Activated CD4-positive, alpha-beta T cell treated with anti-CD3 and anti-CD28 coated beads, Interleukin-2, Interleukin-4, amounts not matched to agents 100 ng/mL and 50 ng/mL, durations not matched to agents 16 hours and 8 hours (primary cell): ENCODE data around the gene SLC1A4.
"Not testable (repeated sequence)": the region's sequence is repeated elsewhere in the genome, so short reads cannot be mapped to it uniquely, and the experiment has no call there.

Experiments
- DNase-seq: peaks from one replicate; pipeline ENCODE4 v3.0.0-alpha.2; 2020; ENCODE audit warnings: low spot score

Gene SLC1A4

GRCh38 chr2:64989126-64989981 lies at the start of gene SLC1A4:
TSS of gene SLC1A4 (plus strand) at chr2:64989399. CDS start at chr2:64989644, 245 bp downstream.
- DNase-seq, result peak; percentile 59

GRCh38 chr2:64941143-64941542 lies 48.1 kb upstream of the SLC1A4 start:
- no peak for DNase-seq

- no peak for DNase-seq
Observed at GRCh38 chr2:64941801-64942200, 47.4 kb upstream of the SLC1A4 start.

- no peak for DNase-seq
Observed at GRCh38 chr2:64942693-64943092, 46.5 kb upstream of the SLC1A4 start.

- no peak for DNase-seq
Observed at GRCh38 chr2:64943387-64944150, 45.6 kb upstream of the SLC1A4 start.

GRCh38 chr2:64944484-64944883 lies 44.7 kb upstream of the SLC1A4 start:
- no peak for DNase-seq

- DNase-seq, result peak; percentile 84
Observed at GRCh38 chr2:64945973-64946768, 43.0 kb upstream of the SLC1A4 start.

GRCh38 chr2:64946769-64947247 lies 42.4 kb upstream of the SLC1A4 start:
- DNase-seq, result no peak

- DNase-seq, result no peak
Observed at GRCh38 chr2:64947885-64948284, 41.3 kb upstream of the SLC1A4 start.

GRCh38 chr2:64950226-64951160 lies 38.7 kb upstream of the SLC1A4 start:
- no peak for DNase-seq

- no peak for DNase-seq
Observed at GRCh38 chr2:64951306-64951953, 37.8 kb upstream of the SLC1A4 start.

GRCh38 chr2:64952096-64952495 lies 37.1 kb upstream of the SLC1A4 start:
- DNase-seq, result no peak

GRCh38 chr2:64952511-64953482 lies 36.4 kb upstream of the SLC1A4 start:
- no peak for DNase-seq

GRCh38 chr2:64955467-64955866 lies 33.7 kb upstream of the SLC1A4 start:
- no peak for DNase-seq

GRCh38 chr2:64957109-64957903 lies 31.9 kb upstream of the SLC1A4 start:
- DNase-seq, result no peak

GRCh38 chr2:64958556-64958955 lies 30.6 kb upstream of the SLC1A4 start:
- no peak for DNase-seq

- no peak for DNase-seq
Observed at GRCh38 chr2:64960819-64961218, 28.4 kb upstream of the SLC1A4 start.

GRCh38 chr2:64963138-64963537 lies 26.1 kb upstream of the SLC1A4 start:
- DNase-seq, result not testable (repeated sequence)
